Measurements from ENCODE around the gene HRG. TPM values are rescaled to one million over a fixed set of nuclear protein-coding genes. Genes with fewer than 3 reads are reported as not detected.

Gene HRG
- total and polyA plus RNA-seq, 8 donors: not detected

DNA sequence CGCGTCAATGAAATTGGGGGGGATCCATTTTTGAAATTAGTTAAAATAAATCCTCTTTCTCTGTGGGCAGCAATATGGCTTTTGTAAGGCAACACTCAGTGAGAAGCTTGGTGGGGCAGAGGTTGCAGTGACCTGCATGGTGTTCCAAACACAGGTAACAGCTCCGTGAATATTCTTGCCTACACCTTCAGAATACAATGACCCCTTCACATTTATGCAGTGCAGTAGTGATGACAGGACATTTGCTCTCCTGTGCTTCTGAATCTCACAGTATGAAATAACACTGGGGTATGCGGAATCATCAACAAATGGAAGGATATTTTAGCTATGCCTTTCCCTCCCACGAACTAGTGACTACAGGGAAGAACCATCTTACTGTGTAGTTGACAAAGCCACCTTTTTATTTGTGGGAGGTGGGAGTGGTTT is 46.0 kb upstream of the HRG start:
- no peaks in the 10 kb centered on the region for H3K9me3 ChIP-seq
- no peak for DNase-seq
- WGBS, 5 donors: 84 to 92% (median 90%) methylated on average over 5 of the region's 5 CpGs
- intact Hi-C loops (cut with DNase I; ENCODE audit: low total_unique reads): loop anchor here (5.0 kb wide), 1 partner anchor 198 kb away; no protein-coding TSS in a partner anchor
- H3K27ac ChIP-seq: no peak overlapping the region
- H3K36me3 ChIP-seq: no peaks in the 10 kb centered on the region
- H3K4me1 ChIP-seq: peaks cover 4 to 17% (median 12%) of the 10 kb centered on the region in 4 donors
- TF ChIP-seq EP300 (IDR thresholded peaks at IDR 0.05) (no peak), POLR2A (IDR thresholded peaks at IDR 0.05) (no peak), POLR2AphosphoS5 (IDR thresholded peaks at IDR 0.05) (no peak)
- TF ChIP-seq, protein P1, sequence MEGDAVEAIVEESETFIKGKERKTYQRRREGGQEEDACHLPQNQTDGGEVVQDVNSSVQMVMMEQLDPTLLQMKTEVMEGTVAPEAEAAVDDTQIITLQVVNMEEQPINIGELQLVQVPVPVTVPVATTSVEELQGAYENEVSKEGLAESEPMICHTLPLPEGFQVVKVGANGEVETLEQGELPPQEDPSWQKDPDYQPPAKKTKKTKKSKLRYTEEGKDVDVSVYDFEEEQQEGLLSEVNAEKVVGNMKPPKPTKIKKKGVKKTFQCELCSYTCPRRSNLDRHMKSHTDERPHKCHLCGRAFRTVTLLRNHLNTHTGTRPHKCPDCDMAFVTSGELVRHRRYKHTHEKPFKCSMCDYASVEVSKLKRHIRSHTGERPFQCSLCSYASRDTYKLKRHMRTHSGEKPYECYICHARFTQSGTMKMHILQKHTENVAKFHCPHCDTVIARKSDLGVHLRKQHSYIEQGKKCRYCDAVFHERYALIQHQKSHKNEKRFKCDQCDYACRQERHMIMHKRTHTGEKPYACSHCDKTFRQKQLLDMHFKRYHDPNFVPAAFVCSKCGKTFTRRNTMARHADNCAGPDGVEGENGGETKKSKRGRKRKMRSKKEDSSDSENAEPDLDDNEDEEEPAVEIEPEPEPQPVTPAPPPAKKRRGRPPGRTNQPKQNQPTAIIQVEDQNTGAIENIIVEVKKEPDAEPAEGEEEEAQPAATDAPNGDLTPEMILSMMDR (IDR thresholded peaks at IDR 0.05): no peak
- H3K4me3 ChIP-seq: no peak overlapping the region
- H3K27me3 ChIP-seq: peaks cover 0 to 51% (median 8%) of the 10 kb centered on the region in 3 donors

- WGBS, 5 donors: 79 to 88% (median 83%) methylated on average over 9 to 17 of the region's 17 CpGs
Observed at GRCh38 chr3:186620213-186621092, 45.4 kb upstream of the HRG start.

GRCh38 chr3:186621894-186622650 is 43.7 kb upstream of the HRG start:
- Histone ChIP-seq H3K4me3 (no peak overlapping the region), H3K27me3 (peaks cover 0 to 49% (median 8%) of the 10 kb centered on the region in 3 donors), H3K9me3 (no peaks in the 10 kb centered on the region), H3K36me3 (no peaks in the 10 kb centered on the region), H3K4me1 (peaks cover 4 to 6% (median 5%) of the 10 kb centered on the region in 4 donors), H3K27ac (no peak overlapping the region)
- DNase-seq: no peak
- 77 to 84% (median 81%) methylated on average over 7 of the region's 7 CpGs for WGBS, 5 donors
- intact Hi-C loops (cut with DNase I; ENCODE audit: low total_unique reads): no loop called here
- TF ChIP-seq, protein P1 (IDR thresholded peaks at IDR 0.05): no peak
- TF ChIP-seq POLR2AphosphoS5 (IDR thresholded peaks at IDR 0.05) (no peak), POLR2A (IDR thresholded peaks at IDR 0.05) (no peak), EP300 (IDR thresholded peaks at IDR 0.05) (no peak)

More at GRCh38 chr3:186620213-186621092, 45.4 kb upstream of the HRG start:
- H3K4me1 ChIP-seq: peaks cover 4 to 11% (median 10%) of the 10 kb centered on the region in 4 donors
- no peaks in the 10 kb centered on the region for H3K36me3 ChIP-seq
- no peak overlapping the region for H3K27ac ChIP-seq
- H3K27me3 ChIP-seq: peaks cover 0 to 51% (median 8%) of the 10 kb centered on the region in 3 donors
- DNase-seq: no peak
- intact Hi-C loops (cut with DNase I; ENCODE audit: low total_unique reads): no loop called here
- H3K9me3 ChIP-seq: no peaks in the 10 kb centered on the region
- no peak for TF ChIP-seq POLR2A (IDR thresholded peaks at IDR 0.05)
- TF ChIP-seq, protein P1 (IDR thresholded peaks at IDR 0.05): no peak
- no peak for TF ChIP-seq EP300 (IDR thresholded peaks at IDR 0.05)
- no peak overlapping the region for H3K4me3 ChIP-seq

- no peak for TF ChIP-seq POLR2AphosphoS5 (IDR thresholded peaks at IDR 0.05)
- no peak for TF ChIP-seq EP300 (IDR thresholded peaks at IDR 0.05)
- no peak for TF ChIP-seq POLR2A (IDR thresholded peaks at IDR 0.05)
- TF ChIP-seq, protein P1 (IDR thresholded peaks at IDR 0.05): no peak
- no peak for DNase-seq
- H3K27me3 ChIP-seq: peaks cover 0 to 43% (median 8%) of the 10 kb centered on the region in 3 donors
- no peaks in the 10 kb centered on the region for H3K4me1 ChIP-seq
- WGBS, 5 donors: 41 to 55% (median 52%) methylated on average over 2 of the region's 2 CpGs
- no peak overlapping the region for H3K4me3 ChIP-seq
- H3K27ac ChIP-seq: no peak overlapping the region
- no peaks in the 10 kb centered on the region for H3K36me3 ChIP-seq
- no peaks in the 10 kb centered on the region for H3K9me3 ChIP-seq
- intact Hi-C loops (cut with DNase I; ENCODE audit: low total_unique reads): no loop called here
Observed at GRCh38 chr3:186622651-186623310, 43.0 kb upstream of the HRG start.
